Measurements from ENCODE around the gene MT1HL1.

MT1HL1 gene

GRCh38 chr1:237018896-237019295, 14.7 kb upstream of the MT1HL1 start:
- Histone ChIP-seq H3K27ac (replicated peaks) (no peak overlapping the region), H3K27me3 (ENCODE audit: insufficient read depth, poor library complexity, severe bottlenecking) (no peaks in the 10 kb centered on the region), H3K4me3 (replicated peaks; ENCODE audit: insufficient read depth, low read length) (no peak overlapping the region)
- DNase-seq (ENCODE audit: low read depth in 1 of 2, low spot score in 1 of 2), result no peak
- TF ChIP-seq GABPA (IDR thresholded peaks at IDR 0.05; ENCODE audit: low read depth) (no peak), SPI1 (IDR thresholded peaks at IDR 0.05; ENCODE audit: borderline replicate concordance, low read depth) (no peak), CTCF (IDR thresholded peaks at IDR 0.05; ENCODE audit: insufficient read depth, low read length) (no peak), POLR2AphosphoS5 (IDR thresholded peaks at IDR 0.05; ENCODE audit: low read depth) (no peak)
- TF ChIP-seq, protein P1, sequence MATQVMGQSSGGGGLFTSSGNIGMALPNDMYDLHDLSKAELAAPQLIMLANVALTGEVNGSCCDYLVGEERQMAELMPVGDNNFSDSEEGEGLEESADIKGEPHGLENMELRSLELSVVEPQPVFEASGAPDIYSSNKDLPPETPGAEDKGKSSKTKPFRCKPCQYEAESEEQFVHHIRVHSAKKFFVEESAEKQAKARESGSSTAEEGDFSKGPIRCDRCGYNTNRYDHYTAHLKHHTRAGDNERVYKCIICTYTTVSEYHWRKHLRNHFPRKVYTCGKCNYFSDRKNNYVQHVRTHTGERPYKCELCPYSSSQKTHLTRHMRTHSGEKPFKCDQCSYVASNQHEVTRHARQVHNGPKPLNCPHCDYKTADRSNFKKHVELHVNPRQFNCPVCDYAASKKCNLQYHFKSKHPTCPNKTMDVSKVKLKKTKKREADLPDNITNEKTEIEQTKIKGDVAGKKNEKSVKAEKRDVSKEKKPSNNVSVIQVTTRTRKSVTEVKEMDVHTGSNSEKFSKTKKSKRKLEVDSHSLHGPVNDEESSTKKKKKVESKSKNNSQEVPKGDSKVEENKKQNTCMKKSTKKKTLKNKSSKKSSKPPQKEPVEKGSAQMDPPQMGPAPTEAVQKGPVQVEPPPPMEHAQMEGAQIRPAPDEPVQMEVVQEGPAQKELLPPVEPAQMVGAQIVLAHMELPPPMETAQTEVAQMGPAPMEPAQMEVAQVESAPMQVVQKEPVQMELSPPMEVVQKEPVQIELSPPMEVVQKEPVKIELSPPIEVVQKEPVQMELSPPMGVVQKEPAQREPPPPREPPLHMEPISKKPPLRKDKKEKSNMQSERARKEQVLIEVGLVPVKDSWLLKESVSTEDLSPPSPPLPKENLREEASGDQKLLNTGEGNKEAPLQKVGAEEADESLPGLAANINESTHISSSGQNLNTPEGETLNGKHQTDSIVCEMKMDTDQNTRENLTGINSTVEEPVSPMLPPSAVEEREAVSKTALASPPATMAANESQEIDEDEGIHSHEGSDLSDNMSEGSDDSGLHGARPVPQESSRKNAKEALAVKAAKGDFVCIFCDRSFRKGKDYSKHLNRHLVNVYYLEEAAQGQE (IDR thresholded peaks at IDR 0.05; ENCODE audit: insufficient replicate concordance, low read depth), result no peak

DNA sequence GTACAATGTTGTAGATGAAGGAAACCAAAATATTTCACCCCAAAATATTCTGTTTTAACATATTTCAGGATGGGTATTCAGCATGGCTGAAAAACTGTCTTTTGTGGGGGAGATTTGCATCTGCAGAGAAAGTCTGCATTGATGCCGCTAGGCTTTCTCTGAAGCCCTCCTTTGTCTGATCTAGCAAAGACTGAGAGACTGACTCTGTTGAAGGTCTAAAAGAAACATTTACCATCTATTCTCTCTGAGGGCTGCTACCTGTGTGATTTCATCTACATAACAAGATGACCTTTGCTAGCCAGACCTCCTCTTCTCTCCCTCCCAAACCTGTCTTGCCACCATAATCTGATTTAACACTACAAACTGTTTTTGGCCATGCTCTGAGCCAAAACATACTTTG, 12.4 kb upstream of the MT1HL1 start:
- DNase-seq (ENCODE audit: low read depth in 1 of 2, low spot score in 1 of 2), result no peak
- H3K27me3 ChIP-seq (ENCODE audit: insufficient read depth, poor library complexity, severe bottlenecking), result no peaks in the 10 kb centered on the region
- H3K27ac ChIP-seq (replicated peaks), result no peak overlapping the region
- no peak for TF ChIP-seq GABPA (IDR thresholded peaks at IDR 0.05; ENCODE audit: low read depth)
- no peak for TF ChIP-seq SPI1 (IDR thresholded peaks at IDR 0.05; ENCODE audit: borderline replicate concordance, low read depth)
- TF ChIP-seq CTCF (IDR thresholded peaks at IDR 0.05; ENCODE audit: insufficient read depth, low read length), result no peak
- TF ChIP-seq POLR2AphosphoS5 (IDR thresholded peaks at IDR 0.05; ENCODE audit: low read depth), result no peak
- TF ChIP-seq, protein P1 (IDR thresholded peaks at IDR 0.05; ENCODE audit: insufficient replicate concordance, low read depth), result no peak
- H3K4me3 ChIP-seq (replicated peaks; ENCODE audit: insufficient read depth, low read length), result no peak overlapping the region

DNA sequence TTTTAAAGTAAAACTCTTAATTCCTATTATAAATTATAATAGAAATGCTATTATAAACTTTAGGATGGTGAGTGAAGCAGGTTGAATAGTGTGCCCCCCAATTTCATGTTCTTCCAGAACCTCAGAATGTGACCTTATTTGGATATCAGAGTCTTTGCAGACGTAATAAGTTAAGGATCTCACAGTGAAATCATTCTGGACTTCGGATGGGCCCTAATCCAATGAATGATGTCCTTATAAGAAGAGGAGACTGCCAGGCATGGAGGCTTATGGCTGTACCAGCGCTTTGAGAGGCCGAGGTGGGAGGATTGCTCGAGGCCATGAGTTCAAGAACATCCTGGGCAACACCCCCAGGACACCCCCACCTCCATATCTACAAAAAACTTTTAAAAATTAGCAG, 9.4 kb upstream of the MT1HL1 start:
- TF ChIP-seq SPI1 (IDR thresholded peaks at IDR 0.05; ENCODE audit: borderline replicate concordance, low read depth) (no peak), GABPA (IDR thresholded peaks at IDR 0.05; ENCODE audit: low read depth) (no peak), CTCF (IDR thresholded peaks at IDR 0.05; ENCODE audit: insufficient read depth, low read length) (no peak), POLR2AphosphoS5 (IDR thresholded peaks at IDR 0.05; ENCODE audit: low read depth) (no peak)
- TF ChIP-seq, protein P1 (IDR thresholded peaks at IDR 0.05; ENCODE audit: insufficient replicate concordance, low read depth), result no peak
- no peak overlapping the region for H3K4me3 ChIP-seq (replicated peaks; ENCODE audit: insufficient read depth, low read length)
- no peaks in the 10 kb centered on the region for H3K27me3 ChIP-seq (ENCODE audit: insufficient read depth, poor library complexity, severe bottlenecking)
- DNase-seq (ENCODE audit: low read depth in 1 of 2, low spot score in 1 of 2), result no peak
- no peak overlapping the region for H3K27ac ChIP-seq (replicated peaks)
